Femur (tissue), 1 donor: ENCODE measurements around the gene SYT17.

Experiments used
- DNase-seq: peaks from one replicate; pipeline ENCODE4 v3.0.0-alpha.2; 2017

Gene SYT17

DNA sequence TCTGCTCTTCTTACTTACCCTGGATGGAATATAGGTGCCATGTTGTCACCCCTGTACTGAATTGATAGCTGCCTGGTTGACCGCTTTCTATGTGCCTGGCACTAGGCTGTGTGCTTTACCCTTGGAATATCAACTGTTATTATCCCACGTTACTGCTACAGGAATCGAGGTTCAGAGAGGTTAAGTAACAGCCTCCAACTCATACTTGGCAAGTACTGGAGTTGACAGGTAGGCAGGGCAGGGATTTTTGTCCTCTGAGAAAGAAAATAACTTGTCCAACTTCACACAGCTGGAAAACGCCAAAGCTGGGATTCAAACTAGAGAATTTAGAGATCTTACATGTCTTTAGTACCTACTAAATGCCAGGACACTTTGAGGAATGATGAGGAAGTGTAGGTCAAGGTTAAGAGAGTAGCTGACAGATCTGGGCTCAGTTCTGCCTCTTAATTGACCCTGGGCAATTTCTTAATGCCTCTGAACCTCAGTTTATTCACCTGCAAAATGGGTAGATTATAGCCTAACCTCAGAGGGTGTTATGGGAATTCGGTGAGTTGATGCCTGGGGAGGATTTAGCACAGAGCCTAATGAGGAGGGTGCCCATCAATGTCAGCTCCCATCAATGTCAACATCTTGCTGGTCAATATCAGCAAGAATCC, 28.5 kb upstream of the SYT17 start:
- DNase-seq, result peak; percentile 1

DNA sequence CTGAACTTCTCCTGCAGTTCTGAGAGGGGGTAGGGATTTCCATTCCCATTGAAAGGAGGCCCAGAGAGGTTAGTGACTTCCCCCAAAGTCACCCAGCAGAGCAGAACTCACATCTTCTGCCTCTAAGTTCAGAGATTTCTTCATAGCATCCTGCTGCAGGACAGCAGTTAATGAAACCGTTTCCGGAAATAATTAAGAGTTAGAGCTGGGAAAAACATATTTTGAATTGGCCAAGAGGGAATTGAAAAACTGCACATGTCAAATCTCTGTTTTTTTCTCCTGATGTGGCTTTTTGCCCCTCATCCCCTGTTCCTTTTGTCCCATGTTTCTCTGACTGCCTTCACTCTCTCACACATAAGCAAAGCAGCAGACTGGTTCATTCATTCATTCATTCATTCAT, 27.6 kb upstream of the SYT17 start:
- no peak for DNase-seq

DNA sequence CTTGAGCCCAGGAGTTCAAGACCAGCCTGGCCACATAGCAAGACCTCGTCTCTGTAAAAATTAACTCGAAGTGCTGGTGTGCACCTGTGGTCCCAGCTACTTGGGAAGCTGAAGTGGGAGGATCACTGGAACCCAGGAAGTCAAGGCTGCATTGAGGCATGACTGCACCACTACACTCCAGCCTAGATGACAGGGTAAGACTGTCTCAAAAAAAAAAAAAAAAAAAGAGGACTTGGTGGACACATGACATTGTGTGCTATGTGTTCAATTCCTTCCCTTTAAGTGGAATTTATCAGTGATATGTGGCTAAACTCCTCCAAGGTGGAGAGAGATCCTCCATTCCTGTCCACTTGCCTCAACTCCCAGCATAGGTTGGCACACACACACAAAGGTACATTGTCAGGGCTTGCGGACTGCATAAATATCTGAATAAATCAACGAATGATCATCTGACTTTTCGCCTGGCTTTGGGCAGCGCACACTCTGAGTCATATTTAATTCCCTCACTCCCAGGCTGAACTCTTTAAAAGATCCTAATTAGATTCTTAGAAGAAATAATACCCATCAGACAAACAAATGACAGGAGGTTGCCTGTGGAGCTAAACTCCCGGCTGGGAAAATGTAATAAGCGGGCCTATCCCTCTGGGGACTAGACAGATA, 25.0 kb upstream of the SYT17 start:
- no peak for DNase-seq

DNA sequence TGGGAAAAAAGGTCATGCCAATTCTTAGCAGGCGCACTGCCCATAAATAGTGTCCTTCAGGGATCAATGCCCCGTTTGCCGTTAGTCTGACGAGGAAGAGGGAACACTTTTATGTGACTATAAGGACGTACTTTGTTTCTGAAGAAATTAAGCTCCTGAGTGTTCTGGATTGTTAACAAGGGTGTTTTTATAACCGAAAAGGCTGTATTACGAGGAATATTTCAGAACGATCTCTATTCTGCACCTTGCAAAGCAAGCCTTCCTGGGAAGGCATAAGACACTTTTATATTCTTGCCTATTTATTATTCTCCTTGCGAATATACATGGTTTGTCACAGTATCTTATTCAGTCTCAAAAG, 24.5 kb upstream of the SYT17 start:
- DNase-seq, result no peak

DNA sequence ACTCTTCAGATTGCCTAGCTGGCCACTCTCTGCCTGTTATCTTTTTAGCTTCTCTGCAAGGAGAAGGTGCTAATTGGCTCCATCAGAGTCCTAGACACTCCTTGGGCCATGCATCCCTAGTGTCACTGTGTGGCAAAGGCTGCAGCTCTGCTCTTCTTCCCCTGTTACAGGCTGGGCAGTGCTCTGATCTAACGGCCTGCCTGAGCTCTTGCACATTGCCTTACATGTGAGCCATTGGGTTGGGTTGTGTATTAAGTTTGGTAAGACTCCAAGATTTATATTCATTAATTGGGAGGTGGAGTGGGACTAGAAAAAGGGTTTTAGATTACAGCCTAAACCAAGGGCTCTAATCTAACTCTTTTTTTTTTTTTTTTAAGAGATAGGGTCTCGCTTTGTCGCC, 23.0 kb upstream of the SYT17 start:
- no peak for DNase-seq

DNA sequence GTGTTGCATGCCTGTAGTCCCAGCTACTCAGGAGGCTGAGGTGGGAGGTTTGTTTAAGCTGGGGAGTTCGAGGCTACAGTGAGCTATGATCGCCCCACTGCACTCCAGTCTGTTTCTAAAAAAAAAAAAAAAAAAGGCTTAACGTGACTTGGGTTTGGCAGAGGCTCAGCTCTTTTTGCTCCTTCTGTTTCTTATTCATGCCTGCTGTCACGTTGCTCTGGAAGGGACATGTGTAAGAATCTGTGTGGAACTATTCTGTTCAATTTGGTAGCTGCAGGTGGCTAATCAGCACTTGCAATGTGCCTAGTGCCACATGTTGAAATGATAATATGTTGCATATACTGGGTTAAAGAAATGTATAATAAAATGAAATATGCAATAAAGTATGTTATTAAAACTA, 20.9 kb upstream of the SYT17 start:
- no peak for DNase-seq

DNA sequence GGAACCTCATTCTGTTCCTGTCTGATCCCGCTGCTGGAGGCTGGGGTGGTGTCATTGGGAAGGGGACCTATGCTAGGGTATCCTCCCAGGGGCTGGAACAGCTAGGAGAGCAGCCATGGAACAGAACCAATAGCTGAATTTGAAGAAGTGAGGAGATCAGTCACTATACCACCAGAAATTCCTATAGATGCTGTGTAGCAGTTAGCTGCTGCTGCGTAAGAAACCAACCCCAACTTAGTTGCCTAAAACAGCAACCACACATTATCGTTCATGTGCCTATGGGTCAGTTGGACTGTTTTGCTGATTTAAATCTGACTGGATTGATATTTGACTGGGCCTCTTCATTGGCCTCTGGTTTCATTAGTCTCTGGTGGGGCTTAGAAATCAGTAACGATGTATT, 20.4 kb upstream of the SYT17 start:
- DNase-seq, result no peak

DNA sequence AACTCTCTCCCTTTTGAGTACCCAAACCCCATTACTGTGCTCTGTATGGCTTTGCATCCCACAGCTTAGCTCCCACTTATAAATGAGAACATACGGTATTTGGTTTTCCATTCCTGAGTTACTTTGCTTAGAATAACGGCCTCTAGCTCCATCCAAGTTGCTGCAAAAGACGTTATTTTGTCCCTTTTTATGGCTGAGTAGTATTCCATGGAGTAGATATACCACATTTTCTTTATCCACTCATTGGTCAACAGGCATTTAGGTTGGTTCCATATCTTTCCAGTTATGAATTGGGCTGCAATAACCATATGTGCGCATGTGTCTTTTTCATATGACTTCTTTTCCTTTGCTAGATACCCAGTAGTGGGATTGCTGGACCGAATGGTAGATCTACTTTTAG, 19.9 kb upstream of the SYT17 start:
- no peak for DNase-seq

DNA sequence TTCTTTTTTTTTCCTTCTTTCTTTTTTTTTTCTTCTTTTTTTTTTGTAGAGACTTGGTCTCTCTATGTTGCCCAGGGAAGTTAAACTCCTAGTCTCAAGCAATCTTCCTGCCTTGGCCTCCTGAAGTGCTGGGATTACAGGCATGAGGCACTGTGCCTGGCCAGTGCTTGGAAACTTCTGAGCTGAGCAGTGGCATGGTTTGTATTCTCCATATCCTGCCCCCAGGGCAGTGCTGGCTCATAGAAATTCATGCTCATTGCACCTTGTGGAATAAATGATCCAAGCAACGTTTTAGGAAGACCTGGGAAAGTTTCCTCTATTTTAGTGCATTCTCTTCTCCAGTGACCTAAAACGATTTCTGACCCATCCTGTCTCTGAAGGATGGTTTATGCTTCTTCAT, 16.7 kb upstream of the SYT17 start:
- DNase-seq, result no peak

DNA sequence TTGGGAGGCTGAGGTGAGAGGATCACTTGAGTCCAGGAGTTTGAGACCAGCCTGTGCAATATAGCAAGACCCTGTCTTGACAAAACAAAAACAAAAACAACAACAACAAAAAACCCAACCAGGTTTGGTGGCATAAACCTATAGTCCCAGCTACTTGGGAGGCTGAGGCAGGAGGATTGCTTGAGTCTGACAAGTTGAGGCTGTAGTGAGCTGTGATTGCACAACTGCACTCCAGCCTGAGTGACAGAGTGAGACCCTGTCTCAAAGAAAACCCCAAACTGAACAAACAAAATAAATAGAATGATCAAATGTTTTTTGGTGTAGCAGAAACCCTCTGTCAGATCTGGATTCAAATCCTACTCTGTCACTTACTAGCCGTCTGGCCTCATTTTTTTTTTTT, 16.0 kb upstream of the SYT17 start:
- no peak for DNase-seq

DNA sequence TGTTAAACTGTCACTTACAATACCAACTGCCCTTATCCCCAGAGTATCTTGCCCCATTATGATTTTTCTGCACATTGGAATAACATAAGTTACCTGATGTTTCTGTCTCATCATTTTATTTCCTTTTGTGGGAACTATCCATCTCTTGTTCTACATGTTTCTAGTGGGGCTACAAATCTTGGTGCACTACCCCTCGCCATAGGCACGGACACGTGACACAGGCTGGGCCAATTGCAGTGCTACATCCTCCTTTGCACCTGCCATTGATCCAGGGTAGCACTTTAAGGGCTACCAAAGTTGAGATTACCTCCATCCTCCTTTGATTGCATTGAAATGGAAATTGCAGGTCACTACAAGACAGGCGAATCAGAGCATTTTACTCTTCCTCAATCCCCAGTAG, 14.2 kb upstream of the SYT17 start:
- DNase-seq, result no peak

DNA sequence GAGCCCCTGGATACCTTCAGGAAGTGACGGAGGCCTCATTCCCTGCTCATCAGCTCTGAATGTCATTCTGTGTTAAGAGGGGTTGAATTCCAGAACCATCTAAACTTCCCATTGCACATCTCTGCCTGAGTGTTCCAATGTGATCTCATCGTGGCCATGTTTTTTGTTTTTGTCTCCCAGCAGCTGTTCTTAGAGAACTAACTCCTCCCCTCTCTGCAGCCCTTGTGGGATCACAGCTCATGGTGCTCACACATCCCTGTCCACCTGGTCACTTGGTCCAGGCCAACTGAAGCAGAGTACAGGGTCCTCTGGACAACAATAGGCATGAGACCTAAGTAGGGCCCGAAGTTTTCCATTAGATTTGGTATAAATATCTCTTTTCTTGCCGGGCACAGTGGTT, 6.0 kb upstream of the SYT17 start:
- DNase-seq, result no peak

DNA sequence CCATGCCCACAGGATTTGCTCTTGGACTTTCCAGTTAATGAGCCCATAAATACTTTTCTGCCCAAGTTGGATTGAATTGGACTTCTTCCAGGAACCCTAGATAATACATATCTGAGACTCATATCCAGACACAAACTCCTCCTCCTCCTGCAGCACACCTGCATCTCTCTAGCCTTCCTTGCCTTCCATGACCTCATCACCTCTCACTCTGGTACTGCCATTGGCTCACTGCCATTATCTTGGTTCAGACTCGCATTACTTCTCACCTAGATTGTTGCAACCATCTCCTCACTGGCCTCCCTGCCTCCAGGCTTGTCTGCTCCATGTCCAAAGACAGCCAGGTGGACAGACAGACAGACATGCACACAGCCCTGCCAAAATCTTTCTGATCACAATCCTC, 4.8 kb upstream of the SYT17 start:
- DNase-seq, result no peak

DNA sequence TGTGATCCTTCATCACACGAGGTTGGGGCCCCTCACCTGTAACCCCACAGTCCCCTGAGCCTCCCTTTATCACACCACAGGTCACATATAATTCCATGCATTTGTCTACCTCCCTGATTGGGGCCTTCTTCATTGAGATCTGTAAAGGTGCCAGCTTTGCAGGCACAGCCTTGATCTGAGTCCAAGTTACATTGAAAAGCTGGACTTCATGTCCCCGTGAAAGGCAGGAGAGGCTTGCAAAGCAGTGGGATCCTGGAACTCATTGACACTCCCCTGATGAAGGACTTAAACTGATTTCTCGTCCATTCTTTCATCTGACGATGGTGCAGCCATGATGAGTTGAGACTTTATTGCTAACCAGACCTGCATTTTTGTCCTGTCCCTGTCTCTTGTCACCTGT, 3.8 kb upstream of the SYT17 start:
- DNase-seq, result no peak

DNA sequence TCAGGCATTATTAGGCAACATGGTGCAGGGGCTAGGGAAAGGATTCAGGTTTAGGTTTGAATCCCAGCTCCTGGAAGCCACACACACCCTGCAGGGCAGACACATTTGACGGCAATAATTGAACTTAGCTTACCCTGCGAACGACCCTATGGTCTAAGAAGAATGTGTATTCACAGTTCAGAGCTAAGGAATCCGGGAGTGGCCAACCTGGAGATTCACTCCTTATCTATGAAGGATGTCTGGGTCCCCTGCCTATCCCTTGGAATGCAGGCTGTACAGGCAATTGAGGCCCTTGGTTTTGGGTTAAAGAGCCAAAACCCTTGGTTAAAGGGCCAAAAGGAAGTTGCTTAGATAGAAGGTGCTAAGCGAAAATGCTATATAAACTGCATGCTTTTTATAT, 2.9 kb upstream of the SYT17 start:
- DNase-seq, result no peak

DNA sequence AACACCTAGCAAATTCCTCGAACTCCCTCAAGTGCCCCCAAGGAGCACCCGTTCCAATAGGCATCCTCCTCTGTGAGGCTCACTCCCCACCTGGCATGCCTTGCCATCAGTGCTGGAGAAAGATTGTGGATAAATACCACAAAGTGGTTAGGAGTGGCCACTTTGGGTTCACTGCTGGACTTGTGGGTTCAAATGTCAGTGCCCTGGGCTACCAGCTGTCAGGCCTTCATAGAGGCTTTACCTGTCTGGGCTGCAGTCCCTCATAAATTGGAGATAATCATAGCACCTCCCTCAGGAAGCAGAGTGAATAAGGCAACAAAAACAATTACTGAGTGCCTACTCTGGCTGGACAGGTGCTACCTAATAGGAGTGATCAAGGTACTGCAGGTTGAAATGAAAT, 1.5 kb upstream of the SYT17 start:
- DNase-seq, result no peak

DNA sequence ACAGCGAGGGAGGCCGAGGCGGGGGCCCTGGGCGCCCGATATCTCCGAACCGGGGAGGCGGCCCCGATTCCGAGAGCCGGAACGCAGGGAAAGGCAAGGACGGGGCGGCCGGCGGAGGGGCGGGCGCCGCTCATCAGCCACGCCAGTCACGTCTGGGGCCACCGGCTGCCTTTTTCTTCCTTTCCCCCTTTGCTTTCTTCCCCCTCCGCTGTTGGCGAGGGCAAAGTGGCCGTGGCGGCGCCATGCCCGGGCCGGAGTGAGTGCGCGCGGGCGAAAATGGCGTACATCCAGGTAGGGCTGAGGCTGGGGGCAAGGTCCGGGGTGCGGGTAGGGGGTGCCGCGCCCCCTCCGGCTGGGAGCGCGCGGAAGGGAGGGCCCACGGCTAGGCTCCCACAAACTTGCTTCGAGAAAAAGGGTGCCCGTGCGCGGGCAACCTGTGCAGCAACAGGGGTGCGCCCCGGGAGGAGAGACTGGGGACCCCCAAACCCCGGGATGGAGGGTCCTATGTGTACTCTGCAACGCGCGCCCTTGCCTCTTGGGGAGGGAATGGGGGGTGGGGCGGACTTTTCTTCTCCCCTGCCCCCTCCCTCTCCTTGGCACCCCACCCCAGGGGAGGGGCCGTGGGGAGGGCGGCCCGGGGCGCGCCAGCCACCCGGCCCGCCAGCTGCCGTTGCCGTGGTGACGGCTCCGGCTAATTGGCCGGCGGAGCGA, 486 bp downstream of the SYT17 start:
- DNase-seq, result peak; percentile 40

DNA sequence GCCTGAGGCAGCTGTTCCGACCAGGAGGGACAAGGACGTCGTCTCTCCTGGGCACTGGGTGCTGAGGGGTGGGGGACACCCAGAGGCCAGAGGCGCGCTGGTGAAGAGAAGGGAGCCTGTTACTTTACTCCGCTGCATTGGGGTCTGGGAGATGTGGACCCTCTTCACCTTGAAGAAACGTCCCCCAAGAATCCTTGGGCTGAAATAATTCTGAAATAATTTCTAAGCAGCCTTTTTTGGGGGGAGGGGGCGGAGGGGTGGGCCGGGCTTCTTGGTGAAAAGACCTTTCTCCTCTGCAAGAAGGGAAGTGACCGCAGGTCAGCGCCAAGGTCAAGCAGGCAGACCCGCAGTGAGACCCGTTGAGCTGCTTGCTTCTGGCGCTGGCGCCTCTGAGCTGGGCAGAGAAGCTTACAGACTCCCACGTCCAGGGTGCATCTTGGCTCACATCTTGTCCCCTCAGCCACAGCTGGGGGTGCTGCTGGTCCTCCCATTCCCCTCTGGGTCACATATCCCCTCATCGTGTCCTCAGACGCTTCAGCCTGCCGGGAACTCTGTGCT, 1.1 kb downstream of the SYT17 start:
- DNase-seq, result no peak

DNA sequence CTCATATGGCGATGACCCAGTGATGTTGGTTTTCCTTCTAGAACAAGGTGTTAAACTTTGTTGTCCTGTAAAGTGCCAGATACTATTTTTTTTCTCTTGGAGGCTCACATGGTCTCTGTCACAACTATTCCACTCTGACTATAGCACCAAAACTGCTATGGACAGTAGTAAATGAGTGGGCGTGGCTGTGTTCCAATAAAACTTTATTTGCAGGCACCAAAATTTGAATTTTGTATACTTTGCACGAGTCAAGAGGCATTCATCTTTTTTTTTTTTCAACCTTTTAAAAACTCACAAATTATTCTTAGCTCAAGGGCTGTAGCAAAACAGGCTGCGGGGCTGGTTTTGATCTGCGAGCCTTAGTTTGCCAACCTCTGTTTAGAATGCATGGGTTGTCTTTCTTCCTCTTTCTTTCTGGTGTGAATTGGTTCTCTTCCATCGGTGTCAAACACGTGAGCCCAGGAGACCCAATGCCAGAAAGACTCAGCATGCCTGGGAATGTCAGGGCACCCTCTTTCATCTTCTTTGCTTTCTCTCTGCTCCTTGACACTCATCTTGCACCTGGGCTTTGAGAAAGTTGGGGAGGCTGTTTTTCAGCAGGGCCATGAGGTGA, 2.1 kb downstream of the SYT17 start:
- no peak for DNase-seq

DNA sequence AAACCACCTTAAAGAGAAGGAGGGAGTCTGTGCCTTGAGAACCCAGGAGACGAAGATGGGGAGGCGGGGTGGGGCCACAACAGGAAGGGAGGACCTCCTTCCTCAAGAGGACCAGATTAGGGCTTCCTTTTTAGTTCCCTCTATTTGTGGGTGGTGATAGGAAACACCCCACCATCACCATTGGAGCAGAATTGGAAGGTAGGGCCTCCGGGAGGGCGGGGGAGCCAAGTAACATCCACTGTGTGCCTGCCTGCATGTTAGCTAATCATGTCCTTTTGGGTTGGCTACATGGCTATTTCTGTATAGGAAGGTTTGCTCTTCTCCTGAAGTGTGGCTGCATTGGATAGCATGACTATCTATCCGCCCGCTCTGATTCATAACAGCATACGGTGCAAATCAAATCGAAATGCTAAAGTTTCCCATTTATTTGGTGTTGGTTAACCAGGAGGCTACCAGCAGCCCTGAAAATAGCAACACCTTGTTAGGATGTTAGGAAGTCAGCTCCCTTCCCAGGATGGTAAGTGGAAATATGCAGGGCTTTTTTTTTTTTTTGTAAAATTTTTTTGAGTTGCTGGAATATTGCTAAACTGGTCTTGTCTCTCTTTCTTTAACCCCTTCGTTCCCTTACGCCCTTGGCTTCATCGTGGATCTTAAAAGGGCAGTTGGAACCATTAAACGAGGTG, 4.2 kb downstream of the SYT17 start:
- no peak for DNase-seq

DNA sequence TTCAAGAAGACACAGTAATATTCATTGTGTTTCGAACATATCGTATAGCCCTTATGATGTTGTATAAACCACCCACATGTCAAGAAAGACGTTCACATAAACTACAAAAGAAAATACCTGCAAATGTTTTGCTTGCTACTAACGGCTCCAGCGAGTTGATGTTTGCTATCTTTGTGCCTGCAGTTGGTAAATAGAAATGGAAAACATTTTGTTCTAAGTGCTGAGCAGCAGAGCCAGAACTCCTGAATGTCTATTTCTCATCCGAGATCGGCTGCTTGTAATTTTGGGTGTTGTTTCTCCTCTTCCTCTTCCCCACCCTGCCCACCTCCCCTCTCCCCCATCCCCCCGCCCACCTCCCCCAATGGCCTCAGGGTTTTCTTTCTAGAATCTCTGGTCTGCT, 5.0 kb downstream of the SYT17 start:
- no peak for DNase-seq

DNA sequence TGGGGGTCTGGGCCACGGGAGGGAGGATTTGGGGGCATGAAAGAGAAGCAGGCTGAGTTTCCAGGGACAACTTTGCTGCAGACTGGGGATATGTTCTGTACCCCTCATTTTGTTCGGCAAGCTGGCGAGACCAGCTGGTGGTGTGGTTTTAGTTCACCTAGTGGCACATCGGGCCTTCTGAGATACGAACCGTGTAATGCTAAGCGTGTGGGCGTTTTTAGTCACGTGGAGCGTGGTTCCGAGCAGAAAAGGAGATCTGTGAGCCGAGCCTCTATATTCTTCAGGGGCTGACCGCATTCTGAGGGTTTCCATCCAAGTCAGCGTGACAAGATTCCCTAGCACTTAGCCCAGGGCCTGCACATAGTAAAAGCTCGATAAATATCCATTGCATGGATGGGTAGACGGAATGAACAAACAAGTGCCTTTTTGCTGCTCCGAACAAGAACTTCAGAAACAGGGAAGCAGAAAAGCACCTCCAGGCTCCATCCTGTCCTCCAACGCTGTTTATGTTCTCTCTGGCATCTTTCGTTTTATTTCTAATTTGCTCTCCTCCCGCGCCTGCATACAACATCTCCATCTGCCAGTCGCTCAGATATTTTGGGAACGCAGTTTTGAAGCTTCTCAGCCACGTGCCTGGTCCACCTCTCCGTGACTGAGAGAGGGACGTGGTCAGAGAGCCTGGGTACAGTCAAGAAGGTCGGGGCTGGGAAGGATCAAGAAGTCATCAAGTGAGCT, 5.8 kb downstream of the SYT17 start:
- no peak for DNase-seq

DNA sequence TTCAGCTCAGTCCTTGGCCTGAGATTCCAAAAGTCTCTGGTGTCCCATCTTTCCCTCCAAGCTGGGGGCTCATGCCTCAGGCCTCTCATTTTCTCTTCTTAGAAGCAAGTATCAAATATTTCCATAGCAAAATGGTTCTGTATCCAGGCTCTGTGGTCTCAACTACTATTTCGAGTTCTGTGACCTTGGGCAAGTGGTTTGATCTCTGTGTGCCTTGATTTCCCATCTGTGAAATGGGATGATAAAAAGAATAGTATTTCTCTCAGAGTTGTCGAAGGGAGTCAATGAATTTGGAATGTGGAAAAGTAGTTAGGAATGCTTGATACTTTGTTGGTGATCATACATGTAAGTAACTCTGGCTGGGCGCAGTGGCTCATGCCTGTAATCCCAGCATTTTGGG, 6.4 kb downstream of the SYT17 start:
- no peak for DNase-seq
